UCSD-AML1 (cell line): Measurements from ENCODE around the gene LRRC4C.
A peak's percentile ranks its signal among the peaks of the same experiment; 100 is the strongest.

Source experiments
- DNase-seq: peaks from one replicate; lab custom pipeline; 2025; ENCODE audit not compliant: unreplicated experiment; lab: John Stamatoyannopoulos, UW

LRRC4C gene

DNA sequence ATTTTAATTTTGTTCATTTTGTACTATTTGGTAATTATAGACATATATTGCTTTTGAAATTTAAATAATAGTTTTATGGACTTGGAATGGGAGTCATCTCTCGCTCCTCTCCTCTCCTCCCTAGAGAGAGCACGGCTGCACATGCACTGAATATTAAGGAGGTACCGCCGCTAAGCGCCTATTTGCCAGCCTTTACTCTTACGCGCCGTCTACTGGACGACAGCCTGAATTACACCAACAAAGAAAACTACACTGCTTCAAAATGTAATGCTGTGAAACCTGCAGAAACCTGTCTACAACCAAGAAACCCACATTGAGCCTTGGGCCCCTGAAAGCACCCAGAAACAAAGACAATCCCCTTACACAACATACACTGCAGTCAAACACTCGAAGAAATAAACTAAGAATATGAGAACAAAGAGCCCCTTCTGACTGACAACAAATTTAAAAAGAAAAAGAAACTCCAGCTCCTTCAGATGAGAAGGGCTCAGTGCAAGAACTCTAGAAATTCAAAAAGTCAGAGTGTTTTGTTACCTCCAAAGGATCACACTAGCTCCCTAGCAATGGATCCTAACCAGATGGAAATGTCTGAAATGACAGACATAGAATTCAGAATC, 737.2 kb downstream of the LRRC4C start:
- DNase-seq = peak; percentile 9

- no peak for DNase-seq
These were observed 742.9 kb downstream of the LRRC4C start for GRCh38 chr11:40716344-40717130.

- no peak for DNase-seq
These were observed 746.4 kb downstream of the LRRC4C start for GRCh38 chr11:40713083-40713482.

DNA sequence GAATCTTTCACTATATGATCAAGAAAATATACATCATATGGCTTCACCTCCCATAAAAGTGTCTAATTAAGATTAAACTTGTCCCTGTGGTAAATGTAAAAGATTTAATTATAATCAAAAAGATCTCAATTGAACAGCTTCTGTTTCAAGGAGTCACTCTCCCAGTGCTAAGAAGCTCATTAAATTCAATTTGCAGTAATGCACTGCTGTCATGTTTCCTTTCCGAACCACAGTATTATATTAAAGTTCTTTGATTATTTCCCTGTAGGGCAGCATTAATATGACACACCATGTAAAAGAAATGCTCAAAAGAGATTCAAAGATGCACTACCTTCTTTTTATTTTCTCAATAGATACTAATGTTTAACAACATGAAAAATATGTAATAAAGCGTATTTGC, 758.4 kb downstream of the LRRC4C start:
- no peak for DNase-seq

- no peak for DNase-seq
These were observed 769.6 kb downstream of the LRRC4C start for GRCh38 chr11:40689823-40690222.

GRCh38 chr11:40688369-40688768, 771.1 kb downstream of the LRRC4C start:
- no peak for DNase-seq

DNA sequence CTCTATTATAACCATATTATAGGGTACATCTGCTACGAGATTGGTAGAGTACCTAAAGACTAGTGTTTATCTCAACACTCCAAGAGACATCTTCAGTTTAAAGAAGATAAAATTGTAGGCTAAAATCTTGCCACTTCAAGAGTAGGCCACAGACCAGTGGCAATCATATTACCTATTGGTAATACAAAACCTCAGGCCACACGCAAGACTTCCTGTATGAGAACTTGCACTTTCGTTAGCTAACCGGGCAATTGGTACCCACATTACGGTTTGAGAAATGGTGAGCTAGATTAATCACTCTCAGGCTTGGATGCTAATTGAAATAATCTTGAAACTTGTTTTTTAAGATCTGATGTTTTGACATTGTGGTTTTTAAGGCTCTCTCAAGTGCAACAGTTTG, 772.7 kb downstream of the LRRC4C start:
- DNase-seq = no peak

DNA sequence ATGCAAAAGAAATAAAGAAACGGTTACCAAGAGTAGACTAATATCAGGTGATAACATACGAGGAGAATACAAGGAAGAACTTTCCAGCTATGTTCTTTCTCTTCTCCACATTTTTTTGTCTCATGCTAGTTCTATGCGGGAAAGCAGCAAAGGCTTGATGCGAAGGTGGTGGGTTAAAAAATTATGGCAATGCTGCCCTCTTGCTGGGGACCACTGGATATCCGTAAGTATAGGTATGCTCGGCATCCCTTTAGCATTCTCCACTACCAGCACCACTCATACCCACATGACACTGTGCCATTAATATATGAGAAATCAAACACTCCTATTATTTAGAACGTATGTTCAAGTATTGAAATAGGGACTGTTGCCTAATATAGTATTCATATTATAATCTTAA, 776.4 kb downstream of the LRRC4C start:
- DNase-seq = no peak

DNA sequence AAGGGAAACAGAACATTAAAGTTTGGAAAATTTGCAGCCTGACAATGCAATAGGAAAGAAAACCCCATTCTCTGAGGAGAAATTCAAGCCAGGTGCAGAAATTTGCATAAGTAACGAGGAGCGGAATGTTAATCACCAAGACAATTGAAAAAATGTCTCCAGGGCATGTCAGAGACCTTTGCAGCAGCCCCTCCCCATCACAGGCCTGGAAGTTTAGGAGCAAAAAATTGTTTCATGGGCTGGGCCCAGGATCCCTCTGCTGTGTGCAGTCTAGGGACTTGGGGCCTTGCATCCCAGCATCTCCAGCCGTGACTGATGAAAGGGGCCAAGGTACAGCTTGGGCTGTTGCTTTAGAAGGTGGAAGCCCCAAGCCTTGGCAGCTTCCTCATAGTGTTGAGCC, 780.2 kb downstream of the LRRC4C start:
- no peak for DNase-seq

- DNase-seq = no peak
These were observed 812.2 kb downstream of the LRRC4C start for GRCh38 chr11:40647295-40647694.

DNA sequence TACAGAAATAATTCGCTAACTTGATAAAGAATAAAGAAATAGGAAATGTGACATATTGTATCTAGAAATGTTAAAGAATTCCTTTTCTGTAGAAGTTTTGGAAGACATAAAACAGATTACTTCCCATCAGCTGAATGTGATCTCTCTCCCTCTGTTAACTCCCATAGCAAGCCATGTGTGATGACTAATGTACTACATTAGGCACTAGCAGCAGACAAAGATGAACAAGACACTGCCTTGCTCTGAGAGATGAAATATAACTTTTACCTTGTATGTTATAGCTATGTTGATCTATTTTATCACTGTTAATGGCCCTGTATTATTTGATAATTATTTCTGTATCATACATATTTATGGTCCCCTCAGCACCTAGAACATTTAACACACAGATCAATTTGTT, 817.2 kb downstream of the LRRC4C start:
- DNase-seq = no peak

- no peak for DNase-seq
These were observed 839.8 kb downstream of the LRRC4C start for GRCh38 chr11:40619654-40620053.

- DNase-seq = no peak
These were observed 852.7 kb downstream of the LRRC4C start for GRCh38 chr11:40606800-40607199.

DNA sequence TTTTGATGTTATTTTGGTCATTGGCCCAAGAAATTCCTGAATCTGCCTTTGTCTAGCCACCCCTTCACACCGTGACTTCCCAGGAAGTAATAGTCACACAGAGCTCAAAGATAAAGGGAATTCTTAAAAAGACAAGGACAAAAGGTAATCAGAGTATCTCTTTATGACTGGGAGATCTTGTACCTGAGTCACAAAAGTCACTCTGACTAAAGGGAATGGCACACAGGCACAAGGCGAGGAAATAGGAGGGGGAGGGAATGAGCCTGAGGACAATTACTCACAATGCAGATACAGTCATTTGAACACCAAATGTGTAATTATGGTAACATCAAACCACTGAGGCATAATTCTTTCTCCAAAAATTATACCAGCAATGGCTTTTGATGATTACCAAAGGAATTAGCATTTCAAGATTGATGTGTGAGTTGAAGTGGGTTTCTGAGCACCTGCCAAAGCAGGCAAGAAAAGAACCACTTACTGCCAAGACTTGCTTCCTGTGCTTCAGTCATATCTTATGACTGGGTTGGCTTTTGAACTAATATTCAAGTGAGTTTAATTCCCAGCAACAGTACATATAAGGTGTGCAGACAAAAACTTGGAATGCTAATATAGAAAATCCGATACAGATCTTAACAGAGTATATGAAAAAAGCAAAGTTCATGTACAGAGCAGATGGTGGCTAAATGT, 856.4 kb downstream of the LRRC4C start:
- no peak for DNase-seq

GRCh38 chr11:40597546-40598113, 861.8 kb downstream of the LRRC4C start:
- no peak for DNase-seq

GRCh38 chr11:40573254-40573891, 886.1 kb downstream of the LRRC4C start:
- DNase-seq = no peak

DNA sequence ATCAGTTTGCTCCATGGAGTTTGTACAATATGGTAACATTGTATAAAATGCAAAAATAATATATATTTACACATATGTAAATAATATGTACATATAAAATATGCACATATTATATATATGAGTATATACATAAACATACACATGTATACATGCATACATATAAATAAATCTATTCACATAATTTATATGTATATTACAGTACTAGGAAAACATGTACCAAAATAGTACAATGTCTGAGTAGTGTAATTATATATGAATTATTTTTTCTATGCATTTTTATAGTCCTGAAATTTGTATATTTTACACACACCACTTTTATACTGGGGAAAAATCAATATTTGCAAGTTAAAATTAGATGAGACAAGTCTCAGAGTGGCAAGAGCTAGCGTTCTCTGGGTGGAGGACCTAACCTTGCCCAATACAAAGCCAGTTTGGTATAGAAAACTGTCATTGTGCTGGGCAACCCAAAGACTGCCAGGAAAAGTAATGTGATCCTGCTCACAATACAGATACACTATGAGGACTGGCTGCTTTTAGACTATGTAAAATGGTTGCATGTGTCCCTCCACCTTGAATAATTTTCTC, 889.4 kb downstream of the LRRC4C start:
- no peak for DNase-seq

GRCh38 chr11:40567392-40567791, 892.1 kb downstream of the LRRC4C start:
- no peak for DNase-seq

GRCh38 chr11:40544162-40544561, 915.3 kb downstream of the LRRC4C start:
- no peak for DNase-seq

DNA sequence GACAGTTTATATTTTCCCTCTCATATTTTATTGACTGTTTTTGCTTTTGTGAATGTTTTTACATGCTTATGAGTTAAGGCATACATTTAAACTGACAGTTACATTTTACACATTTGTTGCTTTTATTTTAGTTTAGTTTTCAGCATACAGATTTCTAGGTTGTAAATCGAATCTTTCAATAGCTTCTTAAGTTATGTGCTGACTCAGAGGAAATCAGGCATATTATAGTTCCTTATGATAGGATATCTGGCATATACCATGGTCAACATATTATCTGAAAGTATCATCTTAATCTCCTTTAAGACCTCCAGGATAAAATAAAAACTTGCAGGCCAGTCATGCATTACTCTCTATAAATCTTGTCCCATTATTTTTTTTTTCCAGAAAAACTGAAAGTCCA, 916.6 kb downstream of the LRRC4C start:
- no peak for DNase-seq

GRCh38 chr11:40537734-40538133, 921.7 kb downstream of the LRRC4C start:
- no peak for DNase-seq
